ENCODE data around the gene ATP9A.

Gene ATP9A

GRCh38 chr20:51592564-51592963, 175.6 kb downstream of the ATP9A start:
- TF ChIP-seq EZH2phosphoT487 (IDR thresholded peaks at IDR 0.05; ENCODE audit: borderline replicate concordance, low read length), result no peak
- TF ChIP-seq, protein P1, sequence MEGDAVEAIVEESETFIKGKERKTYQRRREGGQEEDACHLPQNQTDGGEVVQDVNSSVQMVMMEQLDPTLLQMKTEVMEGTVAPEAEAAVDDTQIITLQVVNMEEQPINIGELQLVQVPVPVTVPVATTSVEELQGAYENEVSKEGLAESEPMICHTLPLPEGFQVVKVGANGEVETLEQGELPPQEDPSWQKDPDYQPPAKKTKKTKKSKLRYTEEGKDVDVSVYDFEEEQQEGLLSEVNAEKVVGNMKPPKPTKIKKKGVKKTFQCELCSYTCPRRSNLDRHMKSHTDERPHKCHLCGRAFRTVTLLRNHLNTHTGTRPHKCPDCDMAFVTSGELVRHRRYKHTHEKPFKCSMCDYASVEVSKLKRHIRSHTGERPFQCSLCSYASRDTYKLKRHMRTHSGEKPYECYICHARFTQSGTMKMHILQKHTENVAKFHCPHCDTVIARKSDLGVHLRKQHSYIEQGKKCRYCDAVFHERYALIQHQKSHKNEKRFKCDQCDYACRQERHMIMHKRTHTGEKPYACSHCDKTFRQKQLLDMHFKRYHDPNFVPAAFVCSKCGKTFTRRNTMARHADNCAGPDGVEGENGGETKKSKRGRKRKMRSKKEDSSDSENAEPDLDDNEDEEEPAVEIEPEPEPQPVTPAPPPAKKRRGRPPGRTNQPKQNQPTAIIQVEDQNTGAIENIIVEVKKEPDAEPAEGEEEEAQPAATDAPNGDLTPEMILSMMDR (IDR thresholded peaks at IDR 0.05; ENCODE audit: low read depth, low read length, poor library complexity, severe bottlenecking), result no peak
- Histone ChIP-seq H3K36me3 (ENCODE audit: control insufficient read depth, low read length) (no peaks in the 10 kb centered on the region; the same call in 1 of the 2 replicates), H3K79me2 (ENCODE audit: control insufficient read depth, low read length) (no peaks in the 10 kb centered on the region), H3K9me2 (replicated peaks; ENCODE audit: control insufficient read depth, low read length) (no peaks in the 10 kb centered on the region), H3K27me3 (ENCODE audit: control insufficient read depth, low read length) (no peaks in the 10 kb centered on the region), H4K20me1 (ENCODE audit: control insufficient read depth, insufficient read depth, low read depth, low read length) (no peaks in the 10 kb centered on the region), H3K4me3 (ENCODE audit: low read length) (no peak overlapping the region), H3K27ac (ENCODE audit: low read depth, low read length) (no peak overlapping the region), H3K4me1 (ENCODE audit: control insufficient read depth, low read length) (peaks cover 54% of the 10 kb centered on the region), H3K4me2 (ENCODE audit: low read length) (no peak overlapping the region), H3F3A (ENCODE audit: control insufficient read depth, insufficient read depth) (no peaks in the 10 kb centered on the region), H3K9me3 (ENCODE audit: control insufficient read depth, insufficient read depth, low read length) (peaks cover under 1% of the 10 kb centered on the region)

DNA sequence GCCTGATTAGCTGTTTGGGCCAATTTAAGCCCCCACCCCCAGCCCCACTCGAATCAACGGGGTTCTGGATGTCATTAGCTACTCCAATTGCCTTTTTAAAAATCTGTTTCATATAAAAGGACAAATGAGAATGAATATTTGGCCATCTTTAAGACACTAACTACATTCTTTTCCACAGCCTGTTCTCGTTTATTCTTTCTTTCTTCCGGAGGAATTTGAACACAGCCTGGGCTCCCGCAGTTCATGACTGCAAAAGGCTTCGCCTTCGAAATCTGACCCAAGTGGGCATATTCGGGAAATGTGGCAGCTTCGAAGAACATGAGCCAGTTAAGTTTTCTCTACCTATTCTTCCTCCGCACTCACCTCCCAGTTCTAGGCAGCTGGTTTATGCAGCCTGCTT, 176.3 kb downstream of the ATP9A start:
- Histone ChIP-seq H3K4me1 (ENCODE audit: control insufficient read depth, low read length) (peaks cover 54% of the 10 kb centered on the region), H3K4me3 (ENCODE audit: low read length) (no peak overlapping the region), H3K27me3 (ENCODE audit: control insufficient read depth, low read length) (no peaks in the 10 kb centered on the region), H3F3A (ENCODE audit: control insufficient read depth, insufficient read depth) (peaks cover 4% of the 10 kb centered on the region; the same call in 1 of the 2 replicates), H3K27ac (ENCODE audit: low read depth, low read length) (no peak overlapping the region), H3K9me2 (replicated peaks; ENCODE audit: control insufficient read depth, low read length) (no peaks in the 10 kb centered on the region), H3K4me2 (ENCODE audit: low read length) (no peak overlapping the region), H3K36me3 (ENCODE audit: control insufficient read depth, low read length) (no peaks in the 10 kb centered on the region; the same call in 1 of the 2 replicates), H3K9me3 (ENCODE audit: control insufficient read depth, insufficient read depth, low read length) (peaks cover 6% of the 10 kb centered on the region), H3K79me2 (ENCODE audit: control insufficient read depth, low read length) (no peaks in the 10 kb centered on the region), H4K20me1 (ENCODE audit: control insufficient read depth, insufficient read depth, low read depth, low read length) (no peaks in the 10 kb centered on the region)
- TF ChIP-seq EZH2phosphoT487 (IDR thresholded peaks at IDR 0.05; ENCODE audit: borderline replicate concordance, low read length), result no peak
- TF ChIP-seq, protein P1 (IDR thresholded peaks at IDR 0.05; ENCODE audit: low read depth, low read length, poor library complexity, severe bottlenecking), result no peak

DNA sequence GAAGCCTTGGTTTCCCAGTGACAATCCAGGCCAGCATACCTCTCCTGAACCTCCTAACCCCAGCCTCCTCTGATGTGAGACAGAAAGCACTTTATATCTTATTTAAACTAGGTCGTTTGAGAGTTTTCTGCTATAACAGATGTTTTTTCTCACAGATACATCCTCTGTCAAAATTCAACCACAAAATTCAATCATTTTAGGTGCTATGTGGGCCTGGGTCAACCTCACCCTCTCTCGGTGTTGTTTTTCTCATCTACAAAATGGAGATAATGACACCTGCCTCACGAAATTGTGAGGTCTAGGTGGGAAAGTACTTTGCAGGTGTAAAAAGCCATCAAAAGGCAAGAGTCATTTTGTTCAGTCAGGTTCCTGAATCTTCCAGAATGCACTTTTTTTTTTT, 179.4 kb downstream of the ATP9A start:
- peaks cover 49% of the 10 kb centered on the region for H3K4me1 ChIP-seq (ENCODE audit: control insufficient read depth, low read length)
- TF ChIP-seq, protein P1 (IDR thresholded peaks at IDR 0.05; ENCODE audit: low read depth, low read length, poor library complexity, severe bottlenecking), result no peak
- no peak for TF ChIP-seq EZH2phosphoT487 (IDR thresholded peaks at IDR 0.05; ENCODE audit: borderline replicate concordance, low read length)
- H3K9me3 ChIP-seq (ENCODE audit: control insufficient read depth, insufficient read depth, low read length), result peaks cover 6% of the 10 kb centered on the region
- no peaks in the 10 kb centered on the region for H3K27me3 ChIP-seq (ENCODE audit: control insufficient read depth, low read length)
- no peak overlapping the region for H3K4me3 ChIP-seq (ENCODE audit: low read length)
- H3K27ac ChIP-seq (ENCODE audit: low read depth, low read length), result no peak overlapping the region
- H3K9me2 ChIP-seq (replicated peaks; ENCODE audit: control insufficient read depth, low read length), result no peaks in the 10 kb centered on the region
- no peaks in the 10 kb centered on the region for H3K79me2 ChIP-seq (ENCODE audit: control insufficient read depth, low read length)
- no peak overlapping the region for H3K4me2 ChIP-seq (ENCODE audit: low read length)
- H3K36me3 ChIP-seq (ENCODE audit: control insufficient read depth, low read length), result no peaks in the 10 kb centered on the region; the same call in 1 of the 2 replicates
- peaks cover 4% of the 10 kb centered on the region; the same call in 1 of the 2 replicates for H3F3A ChIP-seq (ENCODE audit: control insufficient read depth, insufficient read depth)
- no peaks in the 10 kb centered on the region for H4K20me1 ChIP-seq (ENCODE audit: control insufficient read depth, insufficient read depth, low read depth, low read length)

Measured in DOHH2 (cell line).